ENCODE results near the gene IGFL3.
"Not testable (repeated sequence)": the region's sequence is repeated elsewhere in the genome, so short reads cannot be mapped to it uniquely, and the experiment has no call there.

IGFL3 gene

DNA sequence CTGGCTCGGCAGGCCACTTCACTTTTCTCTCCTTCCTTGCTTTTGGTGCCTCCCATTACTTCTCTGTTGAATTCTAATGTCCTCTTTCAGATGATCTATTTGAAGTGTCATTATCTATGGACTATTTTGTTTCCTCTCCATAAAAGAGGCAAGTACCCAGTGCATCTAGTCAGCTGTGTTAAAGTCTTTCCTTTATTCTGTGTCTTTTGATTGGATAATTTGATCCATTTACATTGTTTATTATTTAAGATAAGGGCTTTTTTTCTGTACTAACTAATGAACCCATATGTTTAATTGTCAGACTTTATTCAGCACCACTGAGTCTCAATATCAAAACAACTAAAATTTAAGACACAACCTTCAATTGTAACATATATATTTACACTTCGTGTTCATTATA, 36.4 kb downstream of the IGFL3 start:
- no peak overlapping the region for H3K4me3 ChIP-seq (ENCODE audit: low read length)
- no peaks in the 10 kb centered on the region for H3K36me3 ChIP-seq (ENCODE audit: insufficient read depth, low read length)
- H3K9ac ChIP-seq (ENCODE audit: low read depth, low read length) = no peak overlapping the region
- no peaks in the 10 kb centered on the region for H3K4me1 ChIP-seq (ENCODE audit: control insufficient read depth, insufficient read depth, low read length)
- H3K4me2 ChIP-seq (ENCODE audit: low read length) = no peak overlapping the region
- peaks cover 57% of the 10 kb centered on the region for H3K27me3 ChIP-seq (ENCODE audit: control insufficient read depth, insufficient read depth, low read length)
- peaks cover 8% of the 10 kb centered on the region for H3K9me3 ChIP-seq (replicated peaks; ENCODE audit: low read length)

DNA sequence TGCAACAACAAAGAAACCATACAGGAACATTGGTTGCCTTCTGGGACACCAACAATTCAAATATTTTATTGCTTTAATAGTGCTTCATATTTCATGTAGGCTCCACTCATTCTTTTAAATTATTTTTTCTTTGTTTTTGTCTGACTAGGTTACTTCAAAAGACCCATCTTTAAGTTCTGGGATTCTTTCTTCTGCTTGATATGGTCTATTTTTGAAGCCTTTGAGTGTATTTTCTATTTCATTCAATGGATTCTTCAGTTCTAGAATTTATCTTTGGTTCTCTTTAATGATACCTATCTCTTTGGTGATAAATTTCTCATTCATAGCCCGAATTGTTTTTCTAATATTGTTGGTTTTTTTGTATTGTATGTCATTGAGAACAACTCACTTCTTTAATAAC, 38.6 kb downstream of the IGFL3 start:
- Histone ChIP-seq H3K4me1 (ENCODE audit: control insufficient read depth, insufficient read depth, low read length) (peaks cover 5% of the 10 kb centered on the region), H3K36me3 (ENCODE audit: insufficient read depth, low read length) (no peaks in the 10 kb centered on the region), H3K4me3 (ENCODE audit: low read length) (no peak overlapping the region), H3K9me3 (replicated peaks; ENCODE audit: low read length) (peaks cover 8% of the 10 kb centered on the region), H3K27me3 (ENCODE audit: control insufficient read depth, insufficient read depth, low read length) (peaks cover 50% of the 10 kb centered on the region), H3K9ac (ENCODE audit: low read depth, low read length) (no peak overlapping the region), H3K4me2 (ENCODE audit: low read length) (no peak overlapping the region)

DNA sequence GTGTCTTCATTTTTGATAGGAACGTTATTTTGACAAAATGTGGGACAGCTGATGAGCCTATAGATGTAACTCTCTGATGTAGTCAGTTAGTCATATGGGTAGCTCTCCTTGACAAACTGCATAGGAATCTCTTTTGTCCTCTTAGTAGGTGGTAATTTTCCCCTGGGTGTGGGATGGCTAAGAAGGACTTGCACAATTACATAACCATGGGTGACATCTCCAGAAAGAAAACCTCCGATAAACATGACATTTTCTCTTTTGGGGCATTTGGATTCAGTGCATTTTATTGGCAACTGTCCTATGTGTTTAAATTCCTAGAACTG, 41.8 kb downstream of the IGFL3 start:
- Histone ChIP-seq H3K4me1 (ENCODE audit: control insufficient read depth, insufficient read depth, low read length) (peaks cover 10% of the 10 kb centered on the region), H3K4me3 (ENCODE audit: low read length) (no peak overlapping the region), H3K9ac (ENCODE audit: low read depth, low read length) (no peak overlapping the region), H3K36me3 (ENCODE audit: insufficient read depth, low read length) (no peaks in the 10 kb centered on the region), H3K27me3 (ENCODE audit: control insufficient read depth, insufficient read depth, low read length) (peaks cover 30% of the 10 kb centered on the region), H3K9me3 (replicated peaks; ENCODE audit: low read length) (peaks cover 8% of the 10 kb centered on the region), H3K4me2 (ENCODE audit: low read length) (no peak overlapping the region)

DNA sequence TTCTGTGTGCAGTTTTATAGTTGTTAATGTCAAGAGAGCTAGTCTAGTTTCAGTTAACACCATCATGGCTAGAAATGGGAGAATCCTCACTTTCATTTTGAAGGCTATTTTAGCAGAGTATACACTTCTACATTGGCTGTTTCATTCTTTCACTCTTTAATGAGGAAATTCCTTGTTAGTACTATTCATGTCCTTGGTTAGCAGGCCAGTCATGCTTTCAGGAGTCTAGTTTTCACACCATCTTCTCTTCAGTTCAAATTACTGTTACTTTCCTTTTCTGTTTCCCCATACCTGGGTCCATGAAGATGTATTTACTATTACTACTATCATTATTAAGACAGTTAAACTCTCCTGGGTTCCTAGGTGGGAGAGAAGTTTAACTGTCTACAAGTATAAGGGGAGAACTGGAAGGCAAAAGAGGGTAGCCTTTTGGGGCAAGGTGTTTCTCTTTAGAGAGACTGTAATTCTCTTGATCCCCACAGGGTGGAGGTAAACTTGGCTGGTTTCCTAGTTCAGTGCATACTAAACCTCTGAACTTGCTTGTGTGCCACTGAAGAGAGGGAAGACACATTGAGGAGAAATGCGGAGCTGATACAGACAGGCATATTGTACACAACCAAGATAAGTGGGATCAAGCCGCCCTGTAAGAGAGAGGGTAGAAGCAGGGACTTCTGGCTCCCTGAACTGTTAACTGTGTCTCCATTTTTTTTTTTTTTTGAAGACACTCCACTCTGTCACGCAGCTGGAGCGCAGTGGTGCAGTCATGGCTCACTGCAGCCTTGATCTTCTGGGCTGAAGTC, 42.4 kb downstream of the IGFL3 start:
- Histone ChIP-seq H3K27me3 (ENCODE audit: control insufficient read depth, insufficient read depth, low read length) (peaks cover 31% of the 10 kb centered on the region), H3K4me2 (ENCODE audit: low read length) (no peak overlapping the region), H3K4me3 (ENCODE audit: low read length) (no peak overlapping the region), H3K9ac (ENCODE audit: low read depth, low read length) (no peak overlapping the region), H3K4me1 (ENCODE audit: control insufficient read depth, insufficient read depth, low read length) (peaks cover 10% of the 10 kb centered on the region), H3K36me3 (ENCODE audit: insufficient read depth, low read length) (no peaks in the 10 kb centered on the region), H3K9me3 (replicated peaks; ENCODE audit: low read length) (peaks cover 8% of the 10 kb centered on the region)

DNA sequence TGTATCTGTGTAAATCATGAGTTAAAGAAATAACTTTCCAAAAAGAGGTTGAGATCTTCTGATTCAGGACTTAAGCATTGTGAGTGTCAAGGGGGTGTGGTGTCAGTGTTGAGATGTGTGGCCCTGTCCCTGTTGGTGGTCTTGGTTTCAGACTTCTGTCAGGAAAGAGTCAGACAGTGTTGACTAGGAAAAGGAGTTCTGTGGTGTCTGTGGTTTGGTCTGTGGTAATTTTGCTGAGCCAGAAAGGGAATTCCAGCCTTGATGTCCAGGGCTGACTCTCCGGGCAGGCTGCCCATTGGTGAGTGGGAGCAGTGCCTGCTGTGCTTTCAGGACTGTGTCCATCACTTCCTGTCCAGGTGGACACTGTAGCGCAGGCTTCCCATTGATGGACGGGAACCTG, 43.9 kb downstream of the IGFL3 start:
- no peaks in the 10 kb centered on the region for H3K36me3 ChIP-seq (ENCODE audit: insufficient read depth, low read length)
- H3K4me3 ChIP-seq (ENCODE audit: low read length) = no peak overlapping the region
- peaks cover 10% of the 10 kb centered on the region for H3K4me1 ChIP-seq (ENCODE audit: control insufficient read depth, insufficient read depth, low read length)
- H3K4me2 ChIP-seq (ENCODE audit: low read length) = no peak overlapping the region
- no peak overlapping the region for H3K9ac ChIP-seq (ENCODE audit: low read depth, low read length)
- peaks cover 46% of the 10 kb centered on the region for H3K27me3 ChIP-seq (ENCODE audit: control insufficient read depth, insufficient read depth, low read length)
- peaks cover 4% of the 10 kb centered on the region for H3K9me3 ChIP-seq (replicated peaks; ENCODE audit: low read length)

DNA sequence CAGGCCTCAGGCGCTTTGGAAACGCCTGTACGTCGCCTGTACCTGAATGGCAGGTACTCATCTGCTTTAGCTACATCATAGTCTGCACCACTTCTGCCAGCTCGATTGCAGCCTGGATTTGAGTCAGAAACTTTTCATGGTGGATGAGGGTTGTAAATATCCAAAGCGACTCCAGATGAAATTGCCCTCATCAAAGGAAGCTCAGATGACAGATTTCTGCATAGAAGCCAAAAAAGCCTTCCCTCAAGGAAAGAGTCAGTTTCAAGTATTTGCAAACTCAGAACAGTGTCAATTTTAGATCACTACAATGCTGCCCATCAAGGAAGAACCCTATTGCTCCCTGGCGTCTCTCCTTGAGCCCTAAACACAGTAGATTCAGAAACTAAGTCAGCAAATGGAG, 44.9 kb downstream of the IGFL3 start:
- Histone ChIP-seq H3K4me2 (ENCODE audit: low read length) (no peak overlapping the region), H3K27me3 (ENCODE audit: control insufficient read depth, insufficient read depth, low read length) (peaks cover 56% of the 10 kb centered on the region), H3K9ac (ENCODE audit: low read depth, low read length) (no peak overlapping the region), H3K4me1 (ENCODE audit: control insufficient read depth, insufficient read depth, low read length) (peaks cover 10% of the 10 kb centered on the region), H3K9me3 (replicated peaks; ENCODE audit: low read length) (no peaks in the 10 kb centered on the region), H3K4me3 (ENCODE audit: low read length) (no peak overlapping the region), H3K36me3 (ENCODE audit: insufficient read depth, low read length) (no peaks in the 10 kb centered on the region)

DNA sequence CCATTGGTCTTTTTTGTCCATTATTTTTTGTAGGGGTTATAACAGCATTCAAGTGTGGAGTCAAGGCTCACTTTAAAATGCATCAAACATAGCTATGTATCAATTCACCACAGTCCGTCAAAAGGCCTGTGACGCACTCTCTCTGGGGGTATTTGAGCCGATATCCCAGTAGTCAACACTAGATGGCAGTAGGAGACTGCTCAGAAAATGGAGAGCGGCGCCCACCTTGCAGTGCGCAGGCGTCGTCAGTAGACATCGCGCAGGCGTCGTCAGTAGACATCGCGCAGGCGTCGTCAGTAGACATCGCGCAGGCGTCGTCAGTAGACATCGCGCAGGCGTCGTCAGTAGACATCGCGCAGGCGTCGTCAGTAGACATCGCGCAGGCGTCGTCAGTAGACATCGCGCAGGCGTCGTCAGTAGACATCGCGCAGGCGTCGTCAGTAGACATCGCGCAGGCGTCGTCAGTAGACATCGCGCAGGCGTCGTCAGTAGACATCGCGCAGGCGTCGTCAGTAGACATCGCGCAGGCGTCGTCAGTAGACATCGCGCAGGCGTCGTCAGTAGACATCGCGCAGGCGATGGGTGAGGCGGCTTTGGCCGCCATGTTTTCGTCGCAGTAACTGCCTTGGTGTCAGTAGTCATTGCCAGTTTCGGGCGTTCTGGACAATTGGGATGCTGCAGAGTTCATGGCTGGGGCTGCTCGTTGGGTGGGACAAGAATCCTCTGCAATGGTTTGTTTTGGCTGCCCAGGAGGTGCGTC, 45.7 kb downstream of the IGFL3 start:
- peaks cover 59% of the 10 kb centered on the region for H3K27me3 ChIP-seq (ENCODE audit: control insufficient read depth, insufficient read depth, low read length)
- H3K4me2 ChIP-seq (ENCODE audit: low read length); H3K4me3 ChIP-seq (ENCODE audit: low read length): not testable (repeated sequence)

DNA sequence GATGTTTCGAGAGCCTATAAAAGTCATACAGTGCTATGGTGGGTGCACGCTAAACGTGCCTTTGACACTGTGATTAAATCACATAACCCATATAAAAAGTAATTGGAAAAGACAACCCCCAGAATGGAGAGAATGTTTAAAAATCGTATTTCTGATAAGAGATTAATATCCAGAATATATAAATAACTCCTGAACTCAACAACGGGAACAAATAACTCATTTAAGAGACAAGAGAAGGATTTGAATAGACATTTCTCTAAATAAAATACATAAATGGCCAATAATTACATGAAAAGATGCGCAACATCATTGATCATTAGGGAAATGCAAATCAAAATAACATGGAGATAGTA, 46.7 kb downstream of the IGFL3 start:
- Histone ChIP-seq H3K36me3 (ENCODE audit: insufficient read depth, low read length) (no peaks in the 10 kb centered on the region), H3K4me3 (ENCODE audit: low read length) (no peak overlapping the region), H3K27me3 (ENCODE audit: control insufficient read depth, insufficient read depth, low read length) (peaks cover 62% of the 10 kb centered on the region), H3K9me3 (replicated peaks; ENCODE audit: low read length) (no peaks in the 10 kb centered on the region), H3K9ac (ENCODE audit: low read depth, low read length) (no peak overlapping the region), H3K4me1 (ENCODE audit: control insufficient read depth, insufficient read depth, low read length) (peaks cover 10% of the 10 kb centered on the region), H3K4me2 (ENCODE audit: low read length) (no peak overlapping the region)

More for the DNA sequence above, 45.7 kb downstream of the IGFL3 start:
- H3K4me1 ChIP-seq (ENCODE audit: control insufficient read depth, insufficient read depth, low read length); H3K9me3 ChIP-seq (replicated peaks; ENCODE audit: low read length); H3K36me3 ChIP-seq (ENCODE audit: insufficient read depth, low read length); H3K9ac ChIP-seq (ENCODE audit: low read depth, low read length): not testable (repeated sequence)

DNA sequence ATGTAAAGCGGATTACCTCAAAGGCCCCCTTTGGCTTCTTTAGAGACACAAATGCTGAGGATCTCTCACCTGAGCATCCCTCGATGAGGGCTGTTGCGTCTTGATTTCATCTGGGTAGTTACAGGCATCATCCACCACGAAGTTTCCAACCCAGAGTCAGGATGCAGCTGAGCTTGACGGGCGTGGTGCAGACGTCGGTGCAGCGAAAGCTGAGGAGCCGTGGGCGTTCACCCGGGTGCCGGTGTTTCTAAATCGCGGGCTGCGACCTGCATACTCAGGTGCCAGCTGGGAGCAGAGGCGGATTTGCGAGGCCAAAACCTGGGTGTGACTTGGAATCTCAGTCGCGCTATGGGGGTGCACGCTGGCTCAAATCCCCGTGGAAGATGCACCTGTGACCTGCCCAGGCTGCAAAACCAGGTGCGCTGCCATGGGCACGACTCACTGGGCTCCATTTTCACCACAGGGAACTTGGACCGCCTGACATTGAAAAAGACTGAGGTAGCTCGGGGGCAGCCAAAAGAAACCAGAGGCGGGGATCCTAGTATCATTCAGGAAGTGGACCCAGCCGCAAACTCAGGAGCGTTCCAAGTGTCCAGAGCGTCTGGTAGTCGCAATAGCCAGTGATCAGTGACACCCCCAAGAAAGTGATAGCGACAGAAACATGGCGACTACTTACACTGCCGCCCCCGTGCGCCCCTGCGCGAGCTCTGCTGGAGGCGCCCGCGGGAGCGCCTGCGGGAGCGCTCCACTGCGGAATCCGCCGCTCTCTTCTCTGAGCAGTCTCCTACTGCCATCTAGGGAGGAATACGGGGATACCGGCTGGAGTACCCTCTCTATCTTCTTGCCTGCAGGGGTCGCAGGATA, 47.3 kb downstream of the IGFL3 start:
- H3K27me3 ChIP-seq (ENCODE audit: control insufficient read depth, insufficient read depth, low read length) = peaks cover 68% of the 10 kb centered on the region

DNA sequence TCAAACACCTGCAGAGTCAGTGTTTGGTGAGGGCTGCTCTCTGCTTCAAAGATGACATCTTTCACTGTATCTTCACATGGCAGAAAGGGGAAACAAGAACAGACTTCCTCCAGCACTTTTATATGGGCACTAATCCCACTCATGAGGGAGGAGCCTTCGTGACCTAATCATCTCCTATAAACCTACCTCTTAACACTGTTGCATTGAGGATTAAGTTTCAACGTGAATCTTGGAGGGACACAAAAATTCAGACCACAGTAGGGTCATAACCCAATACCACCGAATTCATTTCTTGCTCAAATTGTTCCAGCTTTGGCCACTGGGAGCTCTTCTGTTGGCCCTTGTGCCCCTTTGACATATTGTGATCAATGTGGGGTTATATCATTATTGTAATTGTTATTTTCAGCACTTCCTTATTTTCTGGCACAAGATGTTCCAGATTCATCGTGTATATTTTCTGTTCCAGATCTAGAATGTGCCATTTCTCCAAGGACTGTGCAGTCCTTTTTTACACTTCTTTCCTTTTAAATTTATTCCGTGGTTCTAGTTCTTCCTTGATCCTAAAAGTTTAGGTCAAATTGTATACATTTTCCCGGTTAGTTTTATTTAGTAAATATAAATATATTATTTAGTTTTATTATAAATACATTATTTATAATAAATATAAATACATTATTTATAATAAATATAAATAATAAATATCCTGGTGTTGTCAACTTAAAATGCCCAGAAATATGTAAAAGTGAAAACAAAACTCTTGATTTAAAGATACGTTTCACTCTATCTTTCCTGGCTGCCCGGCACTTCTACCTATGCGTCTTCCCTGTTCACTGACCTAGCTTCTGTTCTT, 48.2 kb downstream of the IGFL3 start:
- no peaks in the 10 kb centered on the region for H3K36me3 ChIP-seq (ENCODE audit: insufficient read depth, low read length)
- peaks cover 69% of the 10 kb centered on the region for H3K27me3 ChIP-seq (ENCODE audit: control insufficient read depth, insufficient read depth, low read length)
- H3K4me2 ChIP-seq (ENCODE audit: low read length) = no peak overlapping the region
- H3K9me3 ChIP-seq (replicated peaks; ENCODE audit: low read length) = no peaks in the 10 kb centered on the region
- H3K4me1 ChIP-seq (ENCODE audit: control insufficient read depth, insufficient read depth, low read length) = peaks cover 6% of the 10 kb centered on the region
- no peak overlapping the region for H3K4me3 ChIP-seq (ENCODE audit: low read length)
- no peak overlapping the region for H3K9ac ChIP-seq (ENCODE audit: low read depth, low read length)

More for the DNA sequence above, 47.3 kb downstream of the IGFL3 start:
- no peaks in the 10 kb centered on the region for H3K36me3 ChIP-seq (ENCODE audit: insufficient read depth, low read length)
- peak overlapping the region; percentile 50 for H3K4me3 ChIP-seq (ENCODE audit: low read length)
- no peak overlapping the region for H3K9ac ChIP-seq (ENCODE audit: low read depth, low read length)
- H3K9me3 ChIP-seq (replicated peaks; ENCODE audit: low read length) = no peaks in the 10 kb centered on the region
- H3K4me2 ChIP-seq (ENCODE audit: low read length) = peak overlapping the region; percentile 76
- H3K4me1 ChIP-seq (ENCODE audit: control insufficient read depth, insufficient read depth, low read length) = peaks cover 6% of the 10 kb centered on the region
